Endothelial cell of umbilical vein (primary cell): ENCODE measurements around the gene CEP192. TPM values are rescaled to one million over a fixed set of nuclear protein-coding genes. Genes with fewer than 3 reads are reported as not detected.

Experiments used
- BruUV-seq: library from RNA; stranded (reverse); fragments of 400-500 nt; replicated peaks from 2 replicates; lab custom pipeline; 2021; lab: Mats Ljungman, UMichigan
- CTCF ChIA-PET: fragments of 300-600, 350-600 bp; sonication (Branson Sonifier 250); formaldehyde crosslinking; loops from one replicate; lab custom pipeline; 2021; ENCODE audit warnings: antibody characterized with exemption, inconsistent platforms; lab: Charles Lee
- POLR2A ChIA-PET: fragments of 300-600, 350-600 bp; sonication (Branson Sonifier 250); formaldehyde crosslinking; loops from one replicate; lab custom pipeline; 2021; ENCODE audit warnings: antibody characterized with exemption, inconsistent platforms; lab: Charles Lee
- DNase-seq: peaks from one replicate; pipeline ENCODE4 v3.0.0-alpha.2; 2011; ENCODE audit warnings: low read depth, low spot score
- FAIRE-seq: peaks from 2 replicates; lab custom pipeline; 2011; peaks lifted over from hg19 to GRCh38; lab: Jason Lieb, UNC
- H2AFZ ChIP-seq: 2 replicates; pipeline ENCODE4 v1.6.0; 2012; ENCODE audit warnings: low read depth, low read length, control low read depth, inconsistent platforms
- H3K27ac ChIP-seq: 2 replicates; pipeline ENCODE4 v1.5.1; 2011; ENCODE audit warnings: low read depth, mild to moderate bottlenecking, control low read depth, low read length, moderate library complexity; ENCODE audit not compliant: insufficient read depth
- H3K27me3 ChIP-seq, 2 experiments: 2 replicates each; pipeline versions ENCODE4 v1.6.0 to v1.6.1; 2011; ENCODE audit warnings: low read length in 2 of 2, mixed read lengths in 1 of 2; ENCODE audit not compliant: control insufficient read depth in 2 of 2, insufficient read depth in 2 of 2
- H3K36me3 ChIP-seq, 2 experiments: 2 replicates in 1 of 2; 3 replicates in 1 of 2; pipeline ENCODE4 v1.5.1; 2011; ENCODE audit warnings: low read length in 2 of 2, mild to moderate bottlenecking in 1 of 2, moderate library complexity in 1 of 2; ENCODE audit not compliant: control insufficient read depth in 2 of 2, insufficient read depth in 2 of 2; ENCODE audit errors: extremely low read depth in 1 of 2
- H3K4me1 ChIP-seq: 3 replicates; pipeline ENCODE4 v1.5.1; 2011; ENCODE audit warnings: mild to moderate bottlenecking, low read length; ENCODE audit not compliant: control insufficient read depth, insufficient read depth; ENCODE audit errors: extremely low read depth
- H3K4me2 ChIP-seq: 2 replicates; pipeline ENCODE4 v1.6.1; 2011; ENCODE audit warnings: low read length, control low read depth, mixed read lengths; ENCODE audit not compliant: insufficient read depth
- H3K4me3 ChIP-seq, 3 experiments: fragments of 200-600 bp in 1 of 3; sonication (generic), shearing (Covaris generic) in 1 of 3; replicated peaks in 1 of 3; 2 replicates each; pipeline ENCODE4 v1.5.1; 2011 to 2016; ENCODE audit warnings: control low read depth in 3 of 3, low read length in 3 of 3, mild to moderate bottlenecking in 2 of 3, inconsistent platforms in 1 of 3, low read depth in 1 of 3, moderate library complexity in 1 of 3; ENCODE audit not compliant: insufficient read depth in 1 of 3
- H3K79me2 ChIP-seq: 2 replicates; pipeline ENCODE4 v1.6.0; 2012; ENCODE audit warnings: low read length, inconsistent platforms; ENCODE audit not compliant: control insufficient read depth, insufficient read depth
- H3K9ac ChIP-seq: replicated peaks from 2 replicates; pipeline ENCODE3; 2011; ENCODE audit warnings: low read length, control low read depth; ENCODE audit not compliant: insufficient read depth; ENCODE audit errors: extremely low read depth
- H3K9me1 ChIP-seq: replicated peaks from 3 replicates; pipeline ENCODE4 v1.6.0; 2011; ENCODE audit warnings: mild to moderate bottlenecking, low read length; ENCODE audit not compliant: control insufficient read depth, insufficient read depth; ENCODE audit errors: extremely low read depth
- H3K9me3 ChIP-seq: replicated peaks from 2 replicates; pipeline ENCODE4 v1.5.1; 2012; ENCODE audit warnings: low read length, inconsistent platforms; ENCODE audit not compliant: control insufficient read depth, insufficient read depth
- H4K20me1 ChIP-seq: replicated peaks from 2 replicates; pipeline ENCODE3; 2011; ENCODE audit warnings: mild to moderate bottlenecking, low read length; ENCODE audit not compliant: control insufficient read depth, insufficient read depth; ENCODE audit errors: extremely low read depth
- EZH2 ChIP-seq: IDR thresholded peaks from 2 replicates; pipeline ENCODE4 v1.6.1; 2012; ENCODE audit warnings: borderline replicate concordance, low read depth, mild to moderate bottlenecking, moderate library complexity, low read length, inconsistent platforms; ENCODE audit not compliant: severe bottlenecking
- FOS ChIP-seq: IDR thresholded peaks from 2 replicates; pipeline ENCODE4 v1.6.1; 2011; ENCODE audit warnings: mild to moderate bottlenecking, low read length, moderate library complexity, borderline replicate concordance; ENCODE audit not compliant: insufficient read depth
- GATA2 ChIP-seq: IDR thresholded peaks from 2 replicates; pipeline ENCODE4 v1.7.0; 2011; ENCODE audit warnings: low read depth, mild to moderate bottlenecking, moderate library complexity, mixed read lengths, low read length; ENCODE audit not compliant: insufficient read length, insufficient read depth
- JUN ChIP-seq: IDR thresholded peaks from 2 replicates; pipeline ENCODE4 v1.6.1; 2011; ENCODE audit warnings: borderline replicate concordance, low read depth; ENCODE audit not compliant: insufficient read length, insufficient read depth
- MYC ChIP-seq: IDR thresholded peaks from one replicate; pipeline ENCODE4 v1.6.1; 2011; ENCODE audit warnings: mild to moderate bottlenecking, low read depth, low read length
- POLR2A ChIP-seq: IDR thresholded peaks from 2 replicates; pipeline ENCODE4 v1.6.1; 2012; ENCODE audit warnings: low read depth, mild to moderate bottlenecking, control low read depth, low read length
- POLR2AphosphoS5 ChIP-seq: IDR thresholded peaks from 2 replicates; pipeline ENCODE4 v1.6.1; 2012; ENCODE audit warnings: low read depth, mild to moderate bottlenecking, control low read depth, low read length, moderate library complexity; ENCODE audit not compliant: insufficient read depth
- dilution Hi-C: fragments of 300-500 bp; cut with MboI; formaldehyde crosslinking; loops from one replicate; pipeline ENCODE4 v1.15.0; 2019; ENCODE audit warnings: low sequenced_read_pairs; ENCODE audit not compliant: extremely low pct_ligation_motif_present
- intact Hi-C: fragments of 100-400 bp; cut with micrococcal nuclease; formaldehyde crosslinking; loops from one replicate; pipeline ENCODE4 v1.10.0; 2022
- polyA plus RNA-seq, 4 experiments: library from polyadenylated mRNA; depleted of rRNA in 3 of 4; stranded (reverse) in 3 of 4; unstranded in 1 of 4; fragments of >200 nt; gene quantifications; 2 replicates each; pipeline versions ENCODE4 v1.2.1 to v1.2.3, GENCODE V29; 2011 to 2012; ENCODE audit warnings: missing spikeins in 1 of 4
- total RNA-seq: library from RNA; stranded (reverse); gene quantifications from 2 replicates; pipeline ENCODE4 v1.2.3, GENCODE V29; 2021
- TF ChIP-seq, protein P1 (sequence below): IDR thresholded peaks from 2 replicates; pipeline ENCODE4 v1.6.1; 2011; ENCODE audit not compliant: insufficient read depth, insufficient read length
- TF ChIP-seq, protein P2 (sequence below), 2 donors: IDR thresholded peaks; 1 replicate in 1 of 2; 2 replicates in 1 of 2; pipeline ENCODE4 v1.5.1; 2011; ENCODE audit warnings: low read length in 2 of 2, mild to moderate bottlenecking in 2 of 2, moderate library complexity in 2 of 2, control low read depth in 1 of 2, inconsistent platforms in 1 of 2, low read depth in 1 of 2; ENCODE audit not compliant: insufficient read depth in 1 of 2; ENCODE audit errors: extremely low read depth in 1 of 2

Gene CEP192
- total and polyA plus RNA-seq, 2 donors (not counting 3 experiments of a cell fraction or from before 2014, with no cell fraction given): 14.5 to 22.9 TPM

DNA sequence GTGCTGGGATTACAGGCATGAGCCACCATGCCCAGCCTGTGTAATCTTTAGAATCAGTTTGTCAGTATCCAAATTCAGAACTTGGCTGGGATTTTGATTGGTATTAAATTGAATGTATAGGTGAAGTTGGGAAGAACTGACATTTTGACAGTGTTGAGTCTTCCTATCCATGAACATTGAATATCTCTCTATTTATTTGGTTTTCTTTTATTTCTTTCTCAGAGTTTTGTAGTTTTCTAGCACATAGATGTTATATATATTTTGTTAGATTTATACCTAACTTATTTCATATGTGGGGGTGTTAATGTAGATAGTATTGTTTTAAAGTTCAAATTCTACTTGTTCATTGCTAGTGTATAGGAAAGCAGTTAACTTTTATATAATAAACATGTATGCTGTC, 31.5 kb downstream of the CEP192 start:
- H3K9me3 ChIP-seq: no peaks in the 10 kb centered on the region
- CTCF ChIA-PET: no interaction called here
- FAIRE-seq (no peak), DNase-seq (no peak)
- H4K20me1 ChIP-seq: no peaks in the 10 kb centered on the region
- no peaks in the 10 kb centered on the region for H3K27me3 ChIP-seq
- no peak for TF ChIP-seq POLR2A
- TF ChIP-seq GATA2: no peak
- POLR2A ChIA-PET: no interaction called here
- peaks cover 0 to 5% of the 10 kb centered on the region in 2 experiments for H3K36me3 ChIP-seq
- H3K79me2 ChIP-seq: peaks cover 31% of the 10 kb centered on the region
- no peak overlapping the region for H2AFZ ChIP-seq
- H3K9ac ChIP-seq: no peak overlapping the region
- H3K4me2 ChIP-seq: no peak overlapping the region
- intact Hi-C loops (no loop called here), dilution Hi-C loops (no loop called here)
- no TSS peak for BruUV-seq
- no peak overlapping the region for H3K27ac ChIP-seq
- peaks cover 12% of the 10 kb centered on the region for H3K4me1 ChIP-seq
- H3K4me3 ChIP-seq: no peak overlapping the region
- H3K9me1 ChIP-seq: peaks cover 2% of the 10 kb centered on the region

DNA sequence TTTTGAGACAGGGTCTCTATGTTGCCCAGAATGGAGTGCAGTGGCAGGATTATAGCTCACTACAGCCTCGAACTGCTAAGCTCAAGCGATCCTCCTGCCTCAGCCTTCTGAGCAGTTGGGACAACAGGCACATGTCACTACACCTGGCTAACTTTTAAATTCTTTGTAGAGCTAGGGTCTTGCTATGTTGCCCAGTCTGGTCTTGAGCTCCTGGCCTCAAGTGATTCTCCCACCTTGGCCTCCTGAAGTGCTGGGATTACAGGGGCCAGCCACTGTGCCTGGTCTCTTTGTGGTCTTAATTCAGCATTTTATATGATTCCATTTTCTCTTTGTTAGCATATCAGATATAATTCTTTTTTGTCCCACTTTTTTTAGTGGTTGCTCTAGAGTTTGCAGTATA, 34.1 kb downstream of the CEP192 start:
- Histone ChIP-seq H3K4me1 (peaks cover 2% of the 10 kb centered on the region), H3K9me1 (peaks cover 2% of the 10 kb centered on the region), H3K36me3 (peaks cover 1 to 6% of the 10 kb centered on the region in 2 experiments), H3K27me3 (no peaks in the 10 kb centered on the region), H3K4me3 (no peak overlapping the region), H3K79me2 (peaks cover 37% of the 10 kb centered on the region), H3K9ac (no peak overlapping the region), H3K9me3 (no peaks in the 10 kb centered on the region), H4K20me1 (no peaks in the 10 kb centered on the region), H3K4me2 (no peak overlapping the region), H2AFZ (no peak overlapping the region), H3K27ac (no peak overlapping the region)
- BruUV-seq: no TSS peak
- TF ChIP-seq JUN (no peak), MYC (no peak), FOS (no peak), POLR2AphosphoS5 (no peak), EZH2 (no peak), GATA2 (no peak), POLR2A (no peak)
- TF ChIP-seq, protein P1, sequence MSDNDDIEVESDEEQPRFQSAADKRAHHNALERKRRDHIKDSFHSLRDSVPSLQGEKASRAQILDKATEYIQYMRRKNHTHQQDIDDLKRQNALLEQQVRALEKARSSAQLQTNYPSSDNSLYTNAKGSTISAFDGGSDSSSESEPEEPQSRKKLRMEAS: no peak
- TF ChIP-seq, protein P2, sequence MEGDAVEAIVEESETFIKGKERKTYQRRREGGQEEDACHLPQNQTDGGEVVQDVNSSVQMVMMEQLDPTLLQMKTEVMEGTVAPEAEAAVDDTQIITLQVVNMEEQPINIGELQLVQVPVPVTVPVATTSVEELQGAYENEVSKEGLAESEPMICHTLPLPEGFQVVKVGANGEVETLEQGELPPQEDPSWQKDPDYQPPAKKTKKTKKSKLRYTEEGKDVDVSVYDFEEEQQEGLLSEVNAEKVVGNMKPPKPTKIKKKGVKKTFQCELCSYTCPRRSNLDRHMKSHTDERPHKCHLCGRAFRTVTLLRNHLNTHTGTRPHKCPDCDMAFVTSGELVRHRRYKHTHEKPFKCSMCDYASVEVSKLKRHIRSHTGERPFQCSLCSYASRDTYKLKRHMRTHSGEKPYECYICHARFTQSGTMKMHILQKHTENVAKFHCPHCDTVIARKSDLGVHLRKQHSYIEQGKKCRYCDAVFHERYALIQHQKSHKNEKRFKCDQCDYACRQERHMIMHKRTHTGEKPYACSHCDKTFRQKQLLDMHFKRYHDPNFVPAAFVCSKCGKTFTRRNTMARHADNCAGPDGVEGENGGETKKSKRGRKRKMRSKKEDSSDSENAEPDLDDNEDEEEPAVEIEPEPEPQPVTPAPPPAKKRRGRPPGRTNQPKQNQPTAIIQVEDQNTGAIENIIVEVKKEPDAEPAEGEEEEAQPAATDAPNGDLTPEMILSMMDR (IDR thresholded peaks at IDR 0.05; ENCODE audit: extremely low read depth in 1 of 2, insufficient read depth in 1 of 2, low read depth in 1 of 2, low read length in 2 of 2): no peak
- intact Hi-C loops: loop anchor here (1.0 kb wide), 1 partner anchor 15 kb away; no protein-coding TSS in a partner anchor
- no peak for DNase-seq
- no peak for FAIRE-seq
- dilution Hi-C loops: no loop called here
- ChIA-PET POLR2A (no interaction called here), CTCF (interaction anchor here (1.0 kb wide), 1 partner anchor 298 kb away, joined by 3 read pairs; no protein-coding TSS in a partner anchor)
